HCT116 (cell line): ENCODE results near the gene ZNF213. TPM values are rescaled to one million over a fixed set of nuclear protein-coding genes. Genes with fewer than 3 reads are reported as not detected.

Experiments
- ATAC-seq: fragments of 200-7000 bp; cut with Tn5 transposase; 2 replicates; pipeline ENCODE4 v1.9.1; 2020; ENCODE audit warnings: mild to moderate bottlenecking, moderate library complexity
- BruUV-seq: library from RNA; stranded (reverse); fragments of 400-500 nt; replicated peaks from 2 replicates; lab custom pipeline; 2021; lab: Mats Ljungman, UMichigan
- CTCF ChIA-PET: fragments of 300-600 bp; sonication (Branson Sonifier 250); formaldehyde crosslinking; loops from one replicate; lab custom pipeline; 2021; ENCODE audit warnings: antibody characterized with exemption; lab: Charles Lee
- POLR2A ChIA-PET: fragments of 300-600, 350-600 bp; sonication (Branson Sonifier 250); formaldehyde crosslinking; loops from one replicate; lab custom pipeline; 2021; ENCODE audit warnings: antibody characterized with exemption; lab: Charles Lee
- RAD21 ChIA-PET, 2 experiments: fragments of 300-600 bp; sonication (Branson Sonifier 250); formaldehyde crosslinking; loops; one replicate each; lab custom pipeline; 2023; ENCODE audit warnings: low total read pairs in 2 of 2; ENCODE audit not compliant: uncharacterized antibody in 2 of 2, unreplicated experiment in 2 of 2, low non-redundant PET in 1 of 2; lab: Charles Lee
- DNase-seq: peaks from one replicate; pipeline ENCODE4 v3.0.0-alpha.2; 2010; ENCODE audit warnings: low read depth, low spot score
- H2AFZ ChIP-seq: fragments of 200-600 bp; shearing (Covaris generic), sonication (generic); 2 replicates; pipeline ENCODE4 v1.6.1; 2017; ENCODE audit warnings: low read depth, mixed run types, mixed read lengths, antibody characterized with exemption, low read length; ENCODE audit not compliant: poor library complexity, severe bottlenecking
- H3K27ac ChIP-seq: 2 replicates; pipeline ENCODE4 v1.5.1; 2012; ENCODE audit warnings: low read depth, low read length
- H3K27me3 ChIP-seq: fragments of 200-600 bp; sonication (generic); 2 replicates; pipeline ENCODE4 v1.6.1; 2016; ENCODE audit warnings: mixed run types, low read length, mixed read lengths; ENCODE audit not compliant: insufficient read depth
- H3K36me3 ChIP-seq, 2 experiments: fragments of 200-500 bp in 1 of 2; fragments of 200-600 bp in 1 of 2; sonication (Bioruptor generic) in 1 of 2; sonication (generic) in 1 of 2; 2 replicates each; pipeline versions ENCODE4 v1.5.1 to v1.6.1; 2014 to 2016; ENCODE audit warnings: low read length in 2 of 2, inconsistent platforms in 1 of 2, mixed read lengths in 1 of 2, mixed run types in 1 of 2; ENCODE audit not compliant: insufficient read depth in 2 of 2, control insufficient read depth in 1 of 2
- H3K4me1 ChIP-seq, 2 experiments: fragments of 200-600 bp in 1 of 2; sonication (generic) in 1 of 2; 2 replicates each; pipeline versions ENCODE4 v1.5.1 to v1.6.1; 2012 to 2017; ENCODE audit warnings: low read length in 2 of 2, inconsistent platforms in 1 of 2, mild to moderate bottlenecking in 1 of 2, mixed read lengths in 1 of 2, mixed run types in 1 of 2, moderate library complexity in 1 of 2; ENCODE audit not compliant: insufficient read depth in 2 of 2, control insufficient read depth in 1 of 2
- H3K4me2 ChIP-seq: fragments of 200-600 bp; sonication (generic); 2 replicates; pipeline ENCODE4 v1.6.1; 2017; ENCODE audit warnings: mixed run types, low read length, mixed read lengths
- H3K4me3 ChIP-seq, 2 experiments: fragments of 200-600 bp in 1 of 2; sonication (generic) in 1 of 2; replicated peaks in 1 of 2; 2 replicates each; pipeline ENCODE4 v1.5.1; 2011 to 2016; ENCODE audit warnings: low read length in 2 of 2, control low read depth in 1 of 2, low read depth in 1 of 2, mild to moderate bottlenecking in 1 of 2, mixed read lengths in 1 of 2, mixed run types in 1 of 2
- H3K79me2 ChIP-seq: fragments of 200-600 bp; sonication (generic); 2 replicates; pipeline ENCODE4 v1.6.1; 2017; ENCODE audit warnings: mild to moderate bottlenecking, mixed run types, low read length, moderate library complexity, mixed read lengths; ENCODE audit not compliant: insufficient read depth
- H3K9ac ChIP-seq: fragments of 200-600 bp; sonication (generic); 2 replicates; pipeline ENCODE4 v1.6.1; 2016; ENCODE audit warnings: low read length, mixed read lengths
- H3K9me2 ChIP-seq: fragments of 200-600 bp; sonication (generic), shearing (Covaris generic); 2 replicates; pipeline ENCODE4 v1.6.1; 2017; ENCODE audit warnings: mixed run types, mild to moderate bottlenecking, moderate library complexity; ENCODE audit not compliant: insufficient read depth
- H3K9me3 ChIP-seq, 2 experiments: fragments of 200-500 bp in 1 of 2; fragments of 200-600 bp in 1 of 2; sonication (Bioruptor generic) in 1 of 2; sonication (generic) in 1 of 2; 2 replicates each; pipeline ENCODE4 v1.6.1; 2014 to 2017; ENCODE audit warnings: low read length in 2 of 2, mixed read lengths in 2 of 2, inconsistent platforms in 1 of 2, low read depth in 1 of 2, mild to moderate bottlenecking in 1 of 2, mixed run types in 1 of 2, moderate library complexity in 1 of 2; ENCODE audit not compliant: control insufficient read depth in 1 of 2, insufficient read depth in 1 of 2
- H4K20me1 ChIP-seq: fragments of 200-600 bp; sonication (generic), shearing (Covaris generic); 2 replicates; pipeline ENCODE4 v1.6.1; 2017; ENCODE audit warnings: mixed run types, mild to moderate bottlenecking, moderate library complexity; ENCODE audit not compliant: insufficient read depth
- CTCF ChIP-seq, 3 experiments: fragments of 200-600 bp in 1 of 3; sonication (generic) in 1 of 3; IDR thresholded peaks in 2 of 3; conservative IDR thresholded peaks in 1 of 3; 2 replicates each; pipeline ENCODE4 v1.5.1; 2012 to 2017; ENCODE audit warnings: low read depth in 2 of 3, low read length in 2 of 3, antibody characterized with exemption in 1 of 3, borderline replicate concordance in 1 of 3, control low read depth in 1 of 3, mild to moderate bottlenecking in 1 of 3, mixed read lengths in 1 of 3, mixed run types in 1 of 3, moderate library complexity in 1 of 3; ENCODE audit not compliant: insufficient read depth in 1 of 3
- FOSL1 ChIP-seq: IDR thresholded peaks from 2 replicates; pipeline ENCODE4 v1.6.1; 2012; ENCODE audit warnings: low read depth
- POLR2A ChIP-seq: IDR thresholded peaks from 2 replicates; pipeline ENCODE4 v1.7.0; 2011; ENCODE audit warnings: borderline replicate concordance; ENCODE audit not compliant: insufficient read depth, insufficient read length; ENCODE audit errors: extremely low read depth
- POLR2AphosphoS5 ChIP-seq: IDR thresholded peaks from 2 replicates; pipeline ENCODE4 v1.6.1; 2011; ENCODE audit warnings: mild to moderate bottlenecking, low read depth, low read length, moderate library complexity
- SP1 ChIP-seq: IDR thresholded peaks from 2 replicates; pipeline ENCODE4 v1.6.1; 2012; ENCODE audit warnings: low read depth
- YY1 ChIP-seq: IDR thresholded peaks from 2 replicates; pipeline ENCODE4 v1.6.1; 2011; ENCODE audit warnings: low read length, low read depth, moderate library complexity, mild to moderate bottlenecking; ENCODE audit not compliant: insufficient replicate concordance; ENCODE audit errors: extremely low read depth
- ZFX ChIP-seq: fragments of 450-650 bp; IDR thresholded peaks from 2 replicates; pipeline ENCODE4 v1.6.1; 2017
- ZNF274 ChIP-seq: fragments of 200-500 bp; sonication (Bioruptor generic); IDR thresholded peaks from 2 replicates; pipeline ENCODE4 v1.6.1; 2014; ENCODE audit warnings: mild to moderate bottlenecking, low read depth, low read length, inconsistent platforms
- intact Hi-C: fragments of 100-400 bp; cut with micrococcal nuclease; formaldehyde crosslinking; loops from 2 replicates; pipeline ENCODE4 v1.10.0; 2022
- total RNA-seq: library from RNA; stranded (reverse); gene quantifications from one replicate; pipeline ENCODE4 v1.2.1, GENCODE V29; 2021; ENCODE audit not compliant: unreplicated experiment

ZNF213 gene
- total RNA-seq, 1 experiment from 2014 or later = 11.0 TPM

DNA sequence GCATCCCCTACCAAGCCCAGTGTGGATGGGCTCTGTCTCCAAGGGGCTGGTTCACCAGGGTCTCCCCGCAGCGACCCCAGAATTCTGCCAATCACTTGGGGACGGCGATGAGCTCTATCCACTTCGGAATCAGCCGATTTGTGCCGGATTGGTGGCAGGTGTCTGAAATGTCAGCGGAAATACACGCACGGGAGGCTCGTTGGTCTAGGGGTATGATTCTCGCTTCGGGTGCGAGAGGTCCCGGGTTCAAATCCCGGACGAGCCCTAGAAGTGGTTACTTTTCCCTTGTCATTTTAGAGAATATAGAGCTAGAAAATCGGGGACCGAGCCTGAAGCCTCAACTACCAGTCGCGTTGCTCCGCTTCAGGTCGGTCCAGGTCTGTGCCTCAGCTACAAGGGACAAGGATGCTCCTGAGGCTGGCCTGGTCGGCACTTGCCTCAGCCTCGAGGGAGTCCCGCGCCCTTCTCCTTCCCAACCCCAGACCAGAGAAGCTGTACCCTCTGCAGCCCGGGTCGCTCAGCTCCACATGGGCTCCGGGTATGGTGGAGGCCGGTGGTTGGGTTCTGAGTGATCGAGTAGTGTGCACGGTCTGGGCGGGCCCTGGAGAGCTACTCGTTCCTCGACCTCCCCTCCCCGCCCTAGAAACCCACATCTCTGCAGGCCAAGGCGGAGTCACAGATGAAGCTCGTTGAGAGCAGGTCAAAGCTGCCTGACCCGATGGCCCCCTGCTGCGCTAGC, 37.2 kb downstream of the ZNF213 start:
- peak overlapping the region; percentile 14 for H3K9ac ChIP-seq
- no peaks in the 10 kb centered on the region for H4K20me1 ChIP-seq
- H3K79me2 ChIP-seq = no peaks in the 10 kb centered on the region
- ChIA-PET POLR2A (interaction anchor here (0.5 to 2.0 kb wide), 16 partner anchors 9 to 1999 kb away, joined by 3 to 20 read pairs (median 6); partner anchors contain the start of genes OR1F1 and ZNF213), CTCF (interaction anchor here (0.9 to 5.6 kb wide), 14 partner anchors 9 to 144 kb away, joined by 3 to 41 read pairs (median 5); partner anchors contain the start of genes OR1F1 and ZNF213), RAD21 (interaction anchor here (0.6 to 1.4 kb wide), 6 partner anchors 12 to 79 kb away, joined by 3 to 7 read pairs (median 3); partner anchors contain the start of gene OR1F1 (in 1 of the 2))
- ATAC-seq (peak; percentile 80), DNase-seq (no peak)
- TF ChIP-seq ZNF274 (no peak), ZFX (peak; percentile 27; the same call in 1 of the 2 replicates)
- intact Hi-C loops = loop anchor here (2.0 to 10.0 kb wide), 2 partner anchors 77 to 117 kb away; no protein-coding TSS in a partner anchor
- no peaks in the 10 kb centered on the region for H3K9me3 ChIP-seq
- peak overlapping the region; percentile 55 for H3K27ac ChIP-seq
- peaks cover 35 to 54% of the 10 kb centered on the region in 2 experiments for H3K4me1 ChIP-seq
- peak overlapping the region; percentile 14 to 20 for H3K4me3 ChIP-seq
- H2AFZ ChIP-seq = peak overlapping the region; percentile 13
- H3K4me2 ChIP-seq = peak overlapping the region; percentile 52
- no peaks in the 10 kb centered on the region for H3K36me3 ChIP-seq
- H3K9me2 ChIP-seq = no peaks in the 10 kb centered on the region
- no peaks in the 10 kb centered on the region for H3K27me3 ChIP-seq
- TSS peak; percentile 98 for BruUV-seq

DNA sequence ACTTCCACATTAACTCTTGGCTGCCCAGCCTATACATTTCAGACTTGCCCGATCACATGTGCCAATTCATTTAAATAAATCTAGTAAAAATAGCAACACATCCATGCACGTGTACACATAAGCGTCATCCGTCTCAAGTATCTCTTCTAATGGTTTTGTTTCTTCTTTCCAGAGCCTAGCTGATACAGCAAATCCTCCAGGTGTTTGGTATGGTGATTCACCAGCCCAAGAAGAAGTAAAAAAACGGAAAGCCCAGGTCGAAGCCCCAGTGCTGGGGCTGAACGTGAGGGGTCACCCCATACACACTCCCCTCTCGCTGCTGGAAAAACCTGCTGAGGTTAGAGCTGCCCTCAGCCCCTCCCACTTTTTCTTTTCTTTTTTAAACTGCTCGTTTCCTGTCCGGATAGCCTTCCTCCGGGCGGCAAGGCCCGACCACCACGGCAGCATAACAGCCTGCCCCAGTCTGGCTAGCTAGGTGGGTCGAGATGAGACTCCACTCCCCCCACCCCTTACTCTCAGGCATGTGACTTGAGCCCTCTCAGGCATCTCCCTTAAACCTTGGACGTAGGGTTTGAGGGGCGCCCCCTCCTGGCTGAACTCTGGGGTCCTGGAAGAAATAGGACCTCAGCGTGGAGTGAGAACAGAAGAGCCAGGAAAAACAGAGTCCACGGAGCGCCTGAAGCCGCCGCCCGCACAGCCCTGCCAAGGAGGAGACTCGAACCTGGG, 39.2 kb downstream of the ZNF213 start:
- Histone ChIP-seq H3K27me3 (no peaks in the 10 kb centered on the region), H3K4me1 (peaks cover 35 to 54% of the 10 kb centered on the region in 2 experiments), H3K79me2 (no peaks in the 10 kb centered on the region), H3K9ac (peak overlapping the region; percentile 15), H3K4me3 (peak overlapping the region; percentile 23 to 24), H4K20me1 (no peaks in the 10 kb centered on the region), H3K27ac (peak overlapping the region; percentile 26), H3K4me2 (peak overlapping the region; percentile 61), H3K9me3 (no peaks in the 10 kb centered on the region), H3K9me2 (no peaks in the 10 kb centered on the region), H3K36me3 (no peaks in the 10 kb centered on the region), H2AFZ (peak overlapping the region; percentile 97)
- TF ChIP-seq POLR2A (peak; percentile 44), FOSL1 (no peak), CTCF (IDR thresholded peaks at IDR 0.05 in 2 of 3, conservative IDR thresholded peaks at IDR 0.05 in 1 of 3; ENCODE audit: borderline replicate concordance in 1 of 3, insufficient read depth in 1 of 3, low read depth in 2 of 3, low read length in 2 of 3) (peak in 2 of 3 experiments; percentile 89 to 94; a peak in 4 of 6 replicates), SP1 (no peak), POLR2AphosphoS5 (peak; percentile 20; the same call in 1 of the 2 replicates), YY1 (peak; percentile 29)
- DNase-seq (no peak), ATAC-seq (peak; percentile 30)
- intact Hi-C loops = loop anchor here (2.0 to 10.0 kb wide), 3 partner anchors 23 to 119 kb away; no protein-coding TSS in a partner anchor
- POLR2A ChIA-PET = interaction anchor here (0.7 to 2.0 kb wide), 6 partner anchors 10 to 270 kb away, joined by 3 to 9 read pairs (median 4); no protein-coding TSS in a partner anchor
- CTCF ChIA-PET = interaction anchor here (1.1 to 5.6 kb wide), 8 partner anchors 8 to 44 kb away, joined by 3 to 41 read pairs (median 12); no protein-coding TSS in a partner anchor
- RAD21 ChIA-PET = interaction anchor here in 1 of 2 experiments (1.2 kb wide), 1 partner anchor 16 kb away, joined by 4 read pairs; no protein-coding TSS in a partner anchor
- BruUV-seq = no TSS peak
